Measurements from ENCODE around the gene IL10RB. TPM values are rescaled to one million over a fixed set of nuclear protein-coding genes. Genes with fewer than 3 reads are reported as not detected.
A peak's percentile ranks its signal among the peaks of the same experiment; 100 is the strongest.

Gene IL10RB
- total and polyA plus RNA-seq, 10 of the 15 experiments (the other 5 are each of a cell fraction or from before 2014, with no cell fraction given) = 15.0 to 55.1 (median 34.9) TPM

GRCh38 chr21:33327326-33327725, 61.2 kb downstream of the IL10RB start:
- Histone ChIP-seq H3K79me2 (ENCODE audit: control insufficient read depth, insufficient read depth, low read length) (peaks cover 72% of the 10 kb centered on the region), H2AFZ (ENCODE audit: control insufficient read depth, low read depth, low read length) (no peak overlapping the region), H3K27me3 (replicated peaks in 1 of 2; ENCODE audit: control insufficient read depth in 2 of 2, insufficient read depth in 2 of 2, low read length in 1 of 2) (no peaks in the 10 kb centered on the region), H3K9ac (ENCODE audit: control insufficient read depth, insufficient read depth, low read length) (no peak overlapping the region), H3K9me3 (replicated peaks; ENCODE audit: control insufficient read depth, insufficient read depth, low read length) (peaks cover 6% of the 10 kb centered on the region; the same call in 2 of the 3 replicates), H4K20me1 (ENCODE audit: control insufficient read depth, insufficient read depth) (no peaks in the 10 kb centered on the region), H3K4me3 (peak overlapping the region; percentile 85; the same call in 1 of the 2 replicates), H3K4me1 (ENCODE audit: control insufficient read depth, insufficient read depth, low read length) (peaks cover 27% of the 10 kb centered on the region), H3K36me3 (ENCODE audit: control insufficient read depth in 2 of 2, insufficient read depth in 2 of 2, low read length in 1 of 2) (peaks cover 5% of the 10 kb centered on the region in 2 experiments; a peak in 3 of 4 replicates), H3K4me2 (ENCODE audit: control insufficient read depth, insufficient read depth) (peak overlapping the region; percentile 43), H3K27ac (ENCODE audit: control insufficient read depth, insufficient read depth) (no peak overlapping the region)
- ChIA-PET CTCF (interaction anchor here (1.0 to 5.6 kb wide), 4 partner anchors 19 to 47 kb away, joined by 3 to 40 read pairs (median 4); no protein-coding TSS in a partner anchor), RAD21 (ENCODE audit: unreplicated experiment) (interaction anchor here (0.5 to 1.7 kb wide), 3 partner anchors 34 to 122 kb away, joined by 3 to 5 read pairs (median 3); no protein-coding TSS in a partner anchor), POLR2A (interaction anchor here (1.0 to 1.2 kb wide), 2 partner anchors 28 to 89 kb away, joined by 3 to 4 read pairs; no protein-coding TSS in a partner anchor), SMC1A (ENCODE audit: uncharacterized antibody, unreplicated experiment) (interaction anchor here (0.7 to 3.9 kb wide), 11 partner anchors 12 to 1622 kb away, joined by 3 to 18 read pairs (median 3); no protein-coding TSS in a partner anchor)
- 96% methylated on average over 3 of the region's 3 CpGs for WGBS (ENCODE audit: insufficient coverage, insufficient replicate concordance, low lambda C conversion rate, missing lambda C conversion rate)
- FAIRE-seq (no peak), DNase-seq (ENCODE audit: low read depth, low spot score) (no peak), ATAC-seq (no peak)
- intact Hi-C loops (cut with micrococcal nuclease; ENCODE audit: unreplicated experiment) (loop anchor here (5.0 kb wide), 1 partner anchor 60 kb away; the partner anchor contains the start of gene IL10RB), in situ Hi-C loops (cut with MboI) (no loop called here)
- no TSS peak for BruUV-seq (replicated peaks)
- TF ChIP-seq IRF5 (IDR thresholded peaks at IDR 0.05; ENCODE audit: borderline replicate concordance) (no peak), NRF1 (conservative IDR thresholded peaks at IDR 0.05; ENCODE audit: low read depth, low read length) (no peak), SPI1 (IDR thresholded peaks at IDR 0.05; ENCODE audit: borderline replicate concordance, insufficient read depth, low read depth, low read length) (no peak), SIX5 (IDR thresholded peaks at IDR 0.05; ENCODE audit: low read depth, low read length, severe bottlenecking) (no peak), CEBPZ (IDR thresholded peaks at IDR 0.05; ENCODE audit: low read depth, low read length) (no peak), GABPA (IDR thresholded peaks at IDR 0.05; ENCODE audit: low read depth) (no peak), ZSCAN29 (IDR thresholded peaks at IDR 0.05) (no peak), SRF (IDR thresholded peaks at IDR 0.05; ENCODE audit: low read depth in 2 of 2, low read length in 2 of 2) (no peak), CHD4 (IDR thresholded peaks at IDR 0.05) (no peak), JUND (IDR thresholded peaks at IDR 0.05; ENCODE audit: low read depth, low read length) (no peak), MXI1 (IDR thresholded peaks at IDR 0.05; ENCODE audit: low read depth, low read length) (no peak), ESRRA (IDR thresholded peaks at IDR 0.05; ENCODE audit: low read length) (no peak), PML (IDR thresholded peaks at IDR 0.05; ENCODE audit: low read length) (no peak), CTCF (IDR thresholded peaks at IDR 0.05 in 2 of 3, conservative IDR thresholded peaks at IDR 0.05 in 1 of 3; ENCODE audit: control insufficient read depth in 2 of 3, extremely low read depth in 1 of 3, insufficient read depth in 1 of 3, low read depth in 3 of 3, low read length in 3 of 3) (no peak), ATF3 (IDR thresholded peaks at IDR 0.05; ENCODE audit: borderline replicate concordance, extremely low read depth, low read depth, low read length) (no peak)
